M059J (cell line): ENCODE results near the gene CSTF2. TPM values are rescaled to one million over a fixed set of nuclear protein-coding genes. Genes with fewer than 3 reads are reported as not detected.
"Not testable (repeated sequence)": the region's sequence is repeated elsewhere in the genome, so short reads cannot be mapped to it uniquely, and the experiment has no call there.

Experiments used
- DNase-seq: peaks from one replicate; pipeline ENCODE4 v3.0.0-alpha.2; 2012; ENCODE audit warnings: low read depth
- total RNA-seq: library from RNA; depleted of rRNA; stranded (reverse); fragments of >200 nt; shearing (Covaris generic); gene quantifications from 2 replicates; pipeline ENCODE4 v1.2.3, GENCODE V29; 2014; rRNA removed

Gene CSTF2, protein sequence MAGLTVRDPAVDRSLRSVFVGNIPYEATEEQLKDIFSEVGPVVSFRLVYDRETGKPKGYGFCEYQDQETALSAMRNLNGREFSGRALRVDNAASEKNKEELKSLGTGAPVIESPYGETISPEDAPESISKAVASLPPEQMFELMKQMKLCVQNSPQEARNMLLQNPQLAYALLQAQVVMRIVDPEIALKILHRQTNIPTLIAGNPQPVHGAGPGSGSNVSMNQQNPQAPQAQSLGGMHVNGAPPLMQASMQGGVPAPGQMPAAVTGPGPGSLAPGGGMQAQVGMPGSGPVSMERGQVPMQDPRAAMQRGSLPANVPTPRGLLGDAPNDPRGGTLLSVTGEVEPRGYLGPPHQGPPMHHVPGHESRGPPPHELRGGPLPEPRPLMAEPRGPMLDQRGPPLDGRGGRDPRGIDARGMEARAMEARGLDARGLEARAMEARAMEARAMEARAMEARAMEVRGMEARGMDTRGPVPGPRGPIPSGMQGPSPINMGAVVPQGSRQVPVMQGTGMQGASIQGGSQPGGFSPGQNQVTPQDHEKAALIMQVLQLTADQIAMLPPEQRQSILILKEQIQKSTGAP
- 37.6 and 55.3 TPM in 2 replicates for total RNA-seq

DNA sequence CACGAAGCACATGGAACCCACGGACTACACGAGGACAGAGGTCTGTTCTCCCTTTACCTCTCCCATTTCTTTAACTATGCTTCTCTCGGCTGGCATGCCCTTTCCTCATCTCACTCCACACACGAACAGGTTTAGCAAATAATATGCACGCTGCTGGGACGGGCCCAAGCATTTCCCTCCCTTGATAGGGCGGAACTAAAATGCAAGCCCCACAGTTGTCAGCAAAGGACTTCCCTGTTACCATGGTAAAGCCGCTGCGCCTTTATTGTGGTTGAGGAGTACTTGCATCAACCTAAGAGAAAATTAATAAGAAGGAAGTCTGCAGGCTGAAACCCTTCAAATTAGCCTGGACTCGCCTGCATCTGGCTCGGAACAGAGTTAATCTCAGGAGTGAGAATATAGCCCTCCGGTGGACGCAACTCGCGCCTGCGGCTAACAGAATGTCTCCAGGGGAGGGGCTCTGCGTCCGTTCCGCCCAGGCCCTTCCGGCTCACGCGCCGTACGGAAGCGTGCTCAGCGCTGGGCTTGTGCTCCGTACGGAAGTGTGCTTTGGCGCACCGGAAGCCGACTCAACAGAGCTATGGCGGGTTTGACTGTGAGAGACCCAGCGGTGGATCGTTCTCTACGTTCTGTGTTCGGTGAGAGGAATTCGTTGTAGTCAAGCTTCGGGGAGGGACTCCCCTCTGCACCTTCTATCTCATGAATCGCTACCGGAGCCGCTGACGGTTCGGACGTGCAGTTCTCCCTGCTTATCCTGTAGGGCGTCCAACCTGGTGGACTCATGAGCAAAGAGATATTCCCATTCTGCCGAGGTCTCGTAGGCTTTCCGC is at the start of gene CSTF2:
Gene CSTF2 (plus strand): TSS at position 555 of the 830 bp plus-strand sequence. CDS start 26 bp downstream, at position 581.
- peak; percentile 86 for DNase-seq

DNA sequence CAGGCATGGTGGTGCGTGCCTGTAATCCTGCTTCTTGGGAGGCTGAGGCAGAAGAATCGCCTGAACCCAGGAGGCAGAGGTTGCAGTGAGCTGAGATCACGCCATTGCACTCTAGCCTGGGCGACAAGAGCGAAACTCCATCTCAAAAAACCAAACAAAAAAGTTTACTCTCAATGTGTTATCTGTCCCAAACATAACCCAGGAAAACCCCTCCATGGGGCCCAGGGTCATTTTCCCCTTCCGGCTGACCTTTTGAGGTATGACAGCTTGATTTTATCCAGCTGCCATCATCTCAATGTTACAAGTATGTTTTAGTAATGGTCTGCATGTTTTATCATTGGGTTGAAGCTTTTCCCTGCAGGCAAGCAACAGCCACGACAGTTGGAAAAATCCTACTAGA is 23.8 kb upstream of the CSTF2 start:
- DNase-seq = not testable (repeated sequence)

DNA sequence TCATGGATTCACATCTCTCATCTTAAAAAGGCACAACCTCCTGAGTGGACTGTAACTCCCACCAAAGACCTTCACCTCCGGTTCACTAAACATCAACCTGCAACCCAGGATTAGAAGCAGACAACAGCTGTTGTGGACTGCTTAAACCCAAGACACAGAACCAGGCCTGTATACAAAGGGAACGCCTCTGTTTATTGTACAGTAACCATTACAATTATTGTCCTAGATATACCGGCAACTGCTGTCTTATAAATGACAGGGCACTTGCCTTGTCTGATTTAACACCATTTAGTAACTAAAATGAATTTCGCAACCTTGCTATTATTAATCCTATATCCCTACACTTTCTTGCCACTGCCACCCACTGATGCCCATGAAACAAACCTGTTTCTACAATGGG is 22.8 kb upstream of the CSTF2 start:
- DNase-seq = no peak

DNA sequence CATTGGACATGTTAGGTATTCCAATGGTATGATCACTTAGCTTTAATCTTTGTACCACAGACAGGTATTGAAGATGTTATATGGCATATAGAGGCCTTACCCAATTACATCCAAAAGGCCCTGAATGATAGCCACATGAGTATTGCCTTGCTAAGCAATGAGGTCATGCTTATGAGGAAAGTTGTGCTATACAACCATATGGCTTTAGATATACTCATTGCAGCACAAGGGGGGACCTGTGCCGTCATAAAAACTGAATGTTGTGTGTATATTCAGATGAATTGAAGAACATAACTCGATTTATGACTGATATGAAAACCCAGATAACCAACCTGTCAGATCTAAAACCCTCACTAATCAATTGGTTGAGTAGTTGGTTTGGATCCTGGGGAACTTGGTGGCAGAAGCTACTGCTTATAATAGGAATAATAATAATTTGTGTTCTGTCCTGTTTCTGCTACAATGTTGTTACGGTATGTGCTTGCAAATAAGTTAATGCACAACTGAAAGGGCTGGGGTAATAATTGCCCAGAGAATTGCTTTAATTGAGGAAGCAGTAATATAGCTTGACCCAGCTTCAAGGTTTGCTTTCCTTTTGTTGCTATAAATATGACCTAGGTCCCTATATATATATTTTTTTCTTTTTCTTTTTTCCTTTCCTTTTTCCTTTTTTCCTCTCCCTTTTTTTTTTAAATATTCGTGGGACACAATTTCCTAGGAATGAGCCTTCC is 21.5 kb upstream of the CSTF2 start:
- DNase-seq = no peak

DNA sequence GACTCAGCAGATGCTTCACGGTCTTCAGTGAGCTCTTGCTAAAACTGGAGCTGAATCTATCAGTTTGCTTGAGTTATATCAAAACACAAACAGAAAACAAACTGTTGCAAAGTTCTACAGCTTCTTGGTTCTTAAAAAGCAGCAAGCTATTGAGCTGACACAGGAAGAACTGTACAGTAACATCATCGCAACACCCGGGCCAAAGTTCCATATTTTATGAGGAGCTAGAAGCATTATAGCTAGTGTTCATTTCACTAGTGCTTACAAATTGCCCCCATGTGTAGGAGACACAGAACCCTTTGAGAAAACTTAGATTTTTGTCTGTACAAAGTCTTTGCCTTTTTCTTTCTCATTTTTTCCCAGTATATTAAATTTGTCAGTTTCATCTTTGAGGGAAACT is 17.3 kb upstream of the CSTF2 start:
- no peak for DNase-seq

DNA sequence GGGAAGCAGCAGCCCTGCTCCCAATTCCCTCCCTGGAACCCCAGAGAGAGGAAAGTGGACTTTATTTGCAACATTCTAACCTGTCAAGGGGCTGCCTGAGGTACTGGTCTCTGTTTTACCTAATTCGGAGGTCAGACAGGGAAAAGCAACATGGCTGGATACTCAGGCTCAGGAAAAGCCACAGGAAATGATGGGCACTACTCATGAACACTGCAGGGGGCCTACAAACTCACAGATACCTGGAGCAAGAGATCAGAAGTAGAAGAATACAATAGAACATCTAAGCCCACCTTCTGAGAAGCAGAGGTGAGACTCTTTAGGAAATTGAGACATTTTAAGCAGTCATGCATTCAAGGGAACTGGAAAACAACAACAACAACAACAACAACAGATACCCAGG is 15.4 kb upstream of the CSTF2 start:
- DNase-seq = no peak

DNA sequence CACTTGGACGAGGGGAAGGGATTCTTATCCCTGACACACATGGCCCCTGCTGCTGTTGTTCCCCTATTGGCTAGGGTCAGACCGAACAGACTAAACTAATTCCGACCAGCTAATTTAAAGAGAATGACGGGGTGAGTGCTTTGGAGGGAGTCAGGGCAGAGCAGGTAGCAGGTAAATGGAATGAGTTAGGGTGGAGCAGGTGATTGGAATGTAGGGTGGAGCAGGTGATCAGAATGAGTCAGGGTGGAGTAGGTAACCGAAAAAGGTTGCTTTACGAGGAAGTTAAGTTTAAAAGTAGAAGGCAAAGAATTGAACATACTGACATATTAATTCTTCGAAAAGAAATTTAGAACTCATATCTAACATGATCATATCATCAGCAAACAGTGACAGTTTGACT is 11.9 kb upstream of the CSTF2 start:
- not testable (repeated sequence) for DNase-seq

DNA sequence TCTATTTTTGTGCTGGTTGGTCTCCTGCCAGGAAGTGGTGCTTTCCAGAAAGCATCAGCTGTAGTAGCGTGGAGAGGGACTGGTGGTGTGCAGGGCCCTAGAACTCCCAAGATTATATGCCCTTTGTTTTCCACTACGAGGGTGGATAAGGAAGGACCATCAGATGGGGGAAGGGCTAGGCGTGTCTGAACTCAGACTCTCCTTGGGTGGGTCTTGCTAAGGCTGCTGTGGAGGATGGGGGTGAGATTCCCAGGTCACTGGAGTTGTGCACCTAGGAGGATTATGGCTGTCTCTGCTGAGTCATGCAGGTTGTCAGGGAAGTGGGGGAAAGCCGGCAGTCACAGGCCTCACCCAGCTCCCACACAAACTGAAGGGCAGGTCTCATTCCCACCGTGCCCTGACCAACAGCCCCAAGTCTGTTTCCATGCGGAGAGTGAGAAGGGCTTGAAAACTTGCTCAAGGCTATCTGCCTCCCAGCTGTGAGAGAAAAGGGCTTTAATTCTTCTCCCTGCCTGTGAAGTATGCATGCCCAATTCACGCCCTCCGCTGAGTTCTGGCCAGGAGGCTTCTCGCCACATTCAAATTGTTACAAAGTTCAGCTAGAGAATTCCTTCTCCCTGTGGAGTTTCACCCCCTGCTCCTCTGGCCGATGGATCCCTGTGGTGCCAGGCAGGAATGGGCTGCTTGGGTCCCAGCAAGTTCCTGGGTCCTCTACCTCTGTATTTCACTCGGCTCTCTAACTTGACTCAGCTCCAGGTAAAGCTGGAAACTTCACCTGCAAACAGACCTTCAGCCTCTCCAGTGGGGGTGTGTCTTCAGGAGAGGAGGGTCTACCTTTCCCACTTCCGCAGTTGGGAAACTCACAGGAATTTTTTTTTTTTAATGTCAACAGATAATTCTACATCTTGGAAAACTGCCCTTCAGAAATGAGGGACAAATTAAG is 7.7 kb upstream of the CSTF2 start:
- no peak for DNase-seq

DNA sequence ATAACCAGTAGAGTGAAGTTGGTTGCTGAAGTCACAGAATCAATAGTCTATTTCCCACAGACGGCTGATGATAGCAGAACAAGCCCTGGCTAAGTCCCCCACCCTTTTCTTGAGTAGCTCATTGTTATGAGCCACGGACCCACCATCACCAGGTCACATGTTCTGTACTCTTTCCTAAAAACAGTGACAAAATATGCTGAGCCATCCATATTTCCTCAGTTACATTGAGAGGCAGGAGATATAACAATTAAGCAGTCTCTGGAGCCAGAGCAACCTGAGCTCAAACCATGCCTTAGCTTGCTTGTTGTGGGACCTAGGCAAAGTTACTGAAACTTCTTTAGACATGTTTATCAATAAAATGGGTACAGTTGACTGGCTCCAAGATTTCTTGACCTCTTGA is 2.9 kb upstream of the CSTF2 start:
- no peak for DNase-seq

DNA sequence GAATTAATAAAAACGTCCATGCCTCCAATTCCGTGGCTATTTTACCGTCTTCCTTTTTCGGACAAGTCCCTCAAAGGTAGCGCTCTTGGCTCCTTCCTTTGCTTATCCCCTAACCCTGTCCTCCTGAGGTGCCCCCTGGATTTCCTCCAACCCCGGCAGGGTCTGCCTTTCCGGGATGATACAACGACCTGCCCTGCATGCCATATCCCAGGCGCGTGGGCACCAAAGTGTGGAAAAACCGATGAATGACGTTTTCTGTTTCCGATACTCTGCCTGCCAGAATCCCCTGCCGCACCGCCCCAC is 706 bp upstream of the CSTF2 start:
- no peak for DNase-seq

DNA sequence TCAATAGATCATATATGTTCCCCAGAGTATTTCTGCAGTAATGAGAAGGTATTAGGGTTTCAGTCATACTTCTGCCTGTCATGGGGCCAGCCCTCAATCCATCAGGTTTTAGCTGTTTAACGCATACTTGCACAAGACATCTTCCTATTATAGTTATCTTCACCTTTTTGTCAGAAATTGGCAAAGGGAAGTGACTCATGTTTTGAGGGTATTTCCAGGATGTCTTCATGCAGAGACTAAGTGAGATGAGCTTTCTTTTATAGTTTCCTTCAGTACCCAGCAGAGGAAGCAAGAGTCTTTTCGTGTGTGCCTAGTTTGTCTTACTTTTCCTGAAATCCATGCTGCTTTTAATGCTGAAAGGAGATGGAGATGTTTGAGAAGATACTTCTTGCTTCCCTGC is 9.5 kb downstream of the CSTF2 start:
- DNase-seq = peak; percentile 71

DNA sequence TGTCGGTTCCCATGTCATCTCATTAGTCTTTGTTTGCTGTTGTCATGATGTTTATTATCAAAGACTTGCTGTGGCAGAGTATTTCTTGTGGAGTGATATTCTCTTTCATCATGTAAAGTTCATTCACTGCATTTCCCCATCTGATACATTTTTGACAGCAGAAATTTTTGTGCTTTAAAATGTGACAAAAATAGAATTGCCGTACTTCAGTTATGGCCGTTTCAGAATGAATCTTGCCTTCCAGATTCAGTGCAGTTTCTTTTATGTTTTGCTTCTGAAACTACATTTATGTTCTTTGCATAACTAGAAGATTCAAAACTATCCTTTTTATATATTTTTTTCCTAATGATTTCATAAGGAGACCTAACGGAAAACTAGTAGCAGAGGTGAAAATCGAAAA is 10.0 kb downstream of the CSTF2 start:
- no peak for DNase-seq

DNA sequence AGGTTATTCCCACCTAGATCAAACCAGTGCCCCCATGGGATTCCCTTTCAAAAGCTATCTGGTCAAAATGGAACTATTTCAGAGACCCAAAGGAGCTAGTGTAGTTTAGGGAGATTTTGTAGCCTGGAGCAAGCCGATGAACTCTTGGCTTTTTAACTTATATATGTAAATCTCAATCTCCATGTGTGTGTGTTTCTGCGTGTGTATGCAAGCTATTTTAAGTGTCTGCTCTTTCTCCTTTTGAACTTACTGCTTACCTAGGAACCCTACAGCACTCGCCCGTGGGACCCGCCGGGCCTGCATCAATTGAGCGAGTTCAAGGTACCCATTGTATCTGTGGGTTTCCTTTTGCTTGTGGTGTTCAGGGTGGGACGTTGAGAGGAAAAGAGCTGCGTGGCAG is 10.4 kb downstream of the CSTF2 start:
- DNase-seq = no peak

DNA sequence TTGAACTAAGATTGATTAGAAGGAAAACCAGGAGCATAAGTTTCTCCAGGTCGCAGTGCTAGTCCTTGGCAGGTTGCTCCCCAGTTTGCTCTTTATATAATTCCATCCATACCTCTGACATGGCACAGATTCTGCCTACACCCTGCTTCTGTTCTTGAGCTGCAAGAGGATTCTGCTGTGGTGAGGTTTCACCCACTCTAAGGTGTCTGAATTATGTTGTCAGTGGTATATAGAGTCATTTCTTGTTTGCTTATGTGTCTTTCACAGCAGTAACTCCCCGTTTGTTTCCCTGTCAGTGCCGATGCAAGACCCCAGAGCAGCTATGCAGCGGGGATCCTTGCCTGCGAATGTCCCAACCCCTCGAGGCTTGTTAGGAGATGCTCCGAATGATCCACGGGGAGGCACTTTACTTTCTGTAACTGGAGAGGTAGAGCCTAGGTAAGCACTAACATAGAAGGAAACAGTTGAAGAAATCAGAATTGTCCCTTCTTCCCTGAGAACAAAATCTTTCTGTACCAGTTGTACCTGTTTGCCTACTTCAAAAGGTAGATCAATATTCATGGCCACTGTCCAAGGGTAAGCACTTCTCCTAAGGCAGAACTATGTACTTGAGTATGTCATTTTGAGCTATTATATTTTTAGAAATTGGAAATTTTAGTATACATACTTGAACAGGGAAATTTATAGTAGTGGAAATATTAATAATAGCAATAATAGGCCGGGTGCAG is 11.2 kb downstream of the CSTF2 start:
- DNase-seq = no peak

DNA sequence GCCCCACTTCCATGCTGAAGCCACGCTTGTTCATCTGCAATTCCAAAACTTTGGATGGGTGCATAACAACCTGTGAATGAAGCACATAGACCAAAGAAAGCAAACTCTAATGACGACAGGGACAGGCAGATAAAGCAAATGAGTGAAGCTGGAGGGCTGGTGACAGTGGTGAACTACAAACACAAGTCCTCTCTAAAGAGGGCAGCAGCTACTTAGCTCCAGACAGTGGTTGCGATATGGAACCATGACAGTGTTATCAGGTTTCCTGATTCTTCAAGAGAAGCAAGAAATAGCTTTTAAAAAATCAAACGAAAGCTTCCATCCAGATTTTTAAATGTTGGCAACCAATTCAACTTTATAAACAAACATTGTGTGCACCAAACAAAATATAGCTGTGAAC is 30.1 kb downstream of the CSTF2 start:
- no peak for DNase-seq

DNA sequence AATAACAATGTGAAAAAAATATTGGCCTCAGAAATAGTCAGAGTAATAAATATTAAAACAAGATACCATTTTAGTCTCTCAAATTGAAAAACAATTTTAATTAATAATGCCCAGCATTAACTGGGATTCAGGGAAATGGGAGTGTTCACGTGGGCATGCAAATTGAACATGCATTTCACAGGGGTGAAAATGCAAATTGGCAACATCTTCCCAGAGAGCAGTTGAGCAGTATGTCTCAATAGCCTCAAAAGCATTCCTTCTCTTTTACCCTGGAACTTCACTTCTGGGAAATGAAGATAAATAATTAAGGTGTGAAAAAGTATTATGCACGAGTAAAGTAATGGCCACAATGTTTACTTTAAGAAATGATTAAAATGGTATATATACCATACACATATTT is 32.6 kb downstream of the CSTF2 start:
- DNase-seq = no peak

DNA sequence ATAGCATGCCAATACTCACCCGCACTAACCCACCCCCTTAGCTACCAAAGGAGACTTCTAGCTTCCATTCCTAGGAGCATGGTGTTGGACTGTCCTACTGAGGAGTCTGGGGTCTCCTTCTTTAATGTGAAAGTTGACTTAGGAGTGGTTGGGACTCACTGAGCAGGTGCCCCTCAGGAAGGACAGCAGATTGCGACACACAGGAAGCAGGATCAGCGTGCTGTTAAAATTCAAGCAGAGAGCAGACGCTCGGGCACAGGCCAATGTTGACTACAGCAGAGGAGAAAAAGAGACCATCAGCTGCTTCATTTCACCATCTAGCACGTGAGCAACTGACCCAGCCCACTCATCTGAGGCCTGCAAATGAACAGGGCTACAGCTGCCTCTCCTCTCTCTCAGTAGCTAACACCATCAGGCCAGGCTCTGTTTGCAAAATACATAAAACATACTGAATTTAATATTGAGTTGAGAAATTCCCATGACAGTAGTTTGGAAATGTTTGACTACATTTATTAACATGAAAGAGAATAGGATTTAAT is 43.2 kb downstream of the CSTF2 start:
- no peak for DNase-seq

DNA sequence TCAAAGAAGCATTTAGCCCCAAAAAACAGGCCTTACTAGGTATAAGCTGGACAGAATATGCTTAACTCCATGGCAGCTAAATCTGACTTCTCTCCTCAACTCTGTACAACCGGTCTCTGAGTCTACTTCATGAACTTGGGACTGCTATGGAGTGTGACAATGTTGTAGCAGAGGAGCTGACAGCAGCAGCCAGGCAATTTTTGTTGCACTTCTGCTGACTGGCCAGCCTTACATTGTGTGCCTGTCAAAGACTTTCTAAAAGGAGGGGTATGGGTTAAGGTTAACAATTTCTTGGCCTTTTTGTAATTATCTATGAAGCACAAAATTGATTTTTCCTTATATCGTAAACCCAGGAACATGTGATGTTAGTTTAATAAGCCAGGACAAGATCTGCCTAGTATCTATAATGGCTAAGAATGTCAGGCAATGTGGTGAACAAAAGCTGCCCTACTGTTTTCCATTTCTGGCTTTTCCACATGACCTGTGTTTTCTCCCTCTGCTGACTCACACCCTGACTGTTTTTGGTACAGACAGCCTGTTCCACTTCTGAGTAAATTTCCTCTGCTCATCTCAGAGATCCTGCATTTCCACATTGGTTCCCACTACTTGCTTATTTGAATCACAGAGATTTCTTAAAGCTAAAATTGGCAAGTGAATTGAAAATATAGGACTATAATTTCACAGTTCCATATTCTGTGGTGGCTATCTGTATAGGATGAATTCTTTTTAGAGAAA is 44.6 kb downstream of the CSTF2 start:
- peak; percentile 65 for DNase-seq

DNA sequence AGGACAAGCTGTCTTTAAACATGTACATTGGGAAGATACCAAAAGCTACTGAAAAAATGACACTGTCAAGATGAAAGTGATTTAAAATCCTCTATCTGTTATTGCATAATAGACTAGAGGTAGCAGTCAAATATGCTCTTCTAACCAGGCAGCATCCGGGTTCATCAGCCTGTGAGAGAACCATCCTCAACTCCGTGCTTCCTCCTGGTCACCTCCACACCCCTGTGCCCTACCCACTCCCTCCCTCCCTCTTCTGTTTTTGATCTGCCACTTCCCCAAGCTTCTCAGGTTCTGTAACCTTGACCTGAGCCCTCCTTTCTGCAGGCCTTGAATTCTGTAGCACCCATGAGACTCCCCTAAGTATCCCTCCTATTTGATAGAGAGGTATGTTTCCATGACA is 48.1 kb downstream of the CSTF2 start:
- DNase-seq = no peak
